ENCODE data around the gene PER3.

The PER3 gene

DNA sequence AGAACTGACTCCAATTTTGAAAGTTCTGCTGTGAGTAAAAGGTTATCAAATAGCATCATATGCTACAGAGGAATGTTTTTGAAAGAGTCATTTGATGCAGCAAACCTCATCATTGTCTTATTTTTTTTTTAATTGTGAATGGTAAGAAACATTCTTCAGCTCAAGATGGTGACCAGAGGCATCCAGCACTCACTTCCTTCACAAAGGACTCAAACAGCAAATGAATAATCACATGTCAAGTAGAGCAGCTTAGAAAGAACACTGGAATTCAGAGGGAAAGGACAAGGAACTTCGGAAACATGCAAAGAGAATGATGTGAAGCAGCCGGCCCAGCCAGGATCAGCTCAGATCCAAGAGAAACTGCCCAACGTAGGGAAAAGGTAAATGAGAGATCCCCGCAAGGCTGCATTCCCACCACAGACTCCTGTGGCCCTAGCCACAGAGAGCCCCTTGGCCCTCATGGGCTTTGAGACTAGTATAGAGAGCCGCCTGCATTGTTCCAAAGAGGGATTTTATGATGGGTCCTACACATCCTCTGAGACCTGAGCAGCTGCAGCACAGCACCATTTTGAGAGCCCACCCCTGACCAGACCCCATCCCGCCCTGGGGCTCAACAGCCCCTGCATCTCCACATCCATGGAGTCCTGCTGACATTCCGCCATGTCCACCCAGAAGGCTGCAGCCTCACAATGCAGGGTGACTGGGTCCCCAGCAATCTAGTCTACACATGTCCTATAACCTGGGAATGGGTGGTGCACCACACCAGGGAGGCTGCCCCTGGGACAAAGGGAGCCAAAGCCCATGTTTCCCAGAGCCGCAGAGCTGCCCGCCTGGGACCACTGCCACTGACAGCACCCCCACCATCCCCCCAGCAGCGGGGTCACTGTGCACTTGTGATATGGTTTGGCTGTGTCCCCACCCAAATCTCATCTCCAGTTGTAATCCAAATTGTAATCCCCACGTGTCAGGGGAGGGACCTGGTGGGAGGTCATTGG, 90.0 kb downstream of the PER3 start:
- DNase-seq (ENCODE audit: low read depth), result no peak

DNA sequence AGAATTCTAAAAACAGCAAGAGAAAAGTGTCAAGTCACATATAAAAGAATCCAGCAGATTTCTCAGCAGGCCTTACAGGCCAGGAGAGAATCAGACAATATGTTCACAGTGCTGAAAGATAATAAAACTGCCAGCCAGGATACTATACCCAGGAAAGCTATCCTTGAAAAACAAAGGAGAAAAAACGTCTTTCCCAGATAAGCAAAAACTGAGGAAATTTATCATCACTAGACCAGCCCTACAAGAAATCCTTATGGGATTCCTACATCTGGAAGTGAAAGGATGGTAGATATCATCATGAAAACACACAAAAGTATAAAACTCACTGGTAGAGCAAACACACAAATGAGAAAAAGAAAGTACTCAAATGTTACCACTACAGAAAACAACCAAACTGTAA, 93.9 kb downstream of the PER3 start:
- DNase-seq (ENCODE audit: low read depth), result no peak

DNA sequence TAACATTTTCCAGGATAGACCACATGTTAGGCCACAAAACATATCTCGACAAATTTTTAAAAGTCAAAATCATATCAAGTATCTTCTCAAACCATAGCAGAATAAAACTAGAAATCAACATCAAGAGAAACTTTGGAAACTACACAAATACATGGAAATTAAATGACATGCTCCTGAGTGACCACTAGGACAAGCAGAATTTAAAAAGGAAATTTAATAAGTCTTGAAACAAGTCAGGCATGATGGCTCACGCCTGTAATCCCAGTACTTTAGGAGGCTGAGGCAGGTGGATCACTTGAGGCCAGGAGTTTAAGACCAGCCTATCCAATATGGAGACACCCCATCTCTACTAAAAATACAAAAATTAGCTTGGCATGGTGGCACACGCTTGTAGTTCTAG, 95.1 kb downstream of the PER3 start:
- DNase-seq (ENCODE audit: low read depth), result no peak

DNA sequence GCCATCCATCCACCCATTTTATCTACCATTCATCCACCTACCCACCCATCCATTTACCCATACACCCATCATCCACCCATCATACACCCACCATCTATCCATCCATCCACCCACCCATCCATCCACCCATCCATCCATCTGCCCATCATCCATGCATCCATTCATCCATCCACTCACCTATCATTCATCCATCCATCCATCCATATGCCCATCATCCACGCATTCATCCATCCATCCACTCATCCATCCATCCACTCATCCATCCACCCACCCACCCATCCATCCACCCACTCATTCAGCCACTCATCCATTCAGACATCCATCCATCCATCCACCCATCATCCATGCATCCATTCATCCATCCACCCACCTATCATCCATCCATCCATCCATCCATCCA, 100.7 kb downstream of the PER3 start:
- no peak for DNase-seq (ENCODE audit: low read depth)

DNA sequence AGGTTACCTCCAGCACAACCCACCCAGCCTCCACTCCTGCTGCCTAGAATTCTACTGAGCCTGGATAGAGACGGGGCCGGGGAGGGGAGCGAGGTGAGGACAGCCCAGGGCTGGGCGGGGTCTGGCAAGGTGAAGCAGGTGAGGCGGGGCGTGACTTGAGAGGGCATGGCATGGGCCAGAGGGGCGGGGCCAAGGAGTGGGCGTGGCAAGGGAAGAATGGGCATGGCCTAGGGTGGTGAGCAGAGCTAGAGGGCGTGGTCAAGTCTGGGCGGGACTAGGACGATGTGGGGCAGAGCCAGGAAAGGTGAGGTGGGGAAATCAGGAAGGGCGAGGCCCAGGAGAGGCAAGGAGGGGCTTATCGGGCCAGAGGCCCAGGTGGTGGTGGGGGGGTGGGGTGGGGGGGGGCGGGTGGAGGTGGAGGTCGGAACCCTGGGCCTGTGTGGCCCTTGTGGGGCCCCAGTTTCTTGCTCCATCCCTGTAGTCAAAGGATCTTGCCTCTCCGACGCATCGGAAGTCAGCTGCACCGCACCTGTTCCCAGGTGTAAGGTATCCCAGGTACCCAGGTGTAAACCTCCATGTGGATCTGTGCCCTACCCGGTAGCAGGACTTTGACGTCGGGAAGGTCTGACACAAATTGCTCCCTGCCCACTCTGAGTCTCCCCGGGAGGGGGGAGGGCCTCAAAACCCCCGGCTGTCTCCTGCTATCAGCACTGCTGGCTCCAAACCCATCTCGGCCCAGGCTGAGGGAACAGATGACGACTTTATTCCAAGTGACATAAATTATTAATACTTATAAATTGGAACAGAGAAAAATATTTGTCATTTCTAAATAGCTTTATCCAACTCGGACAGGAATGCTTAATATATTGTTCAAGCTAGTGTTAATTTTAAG, 101.7 kb downstream of the PER3 start:
- no peak for DNase-seq (ENCODE audit: low read depth)

DNA sequence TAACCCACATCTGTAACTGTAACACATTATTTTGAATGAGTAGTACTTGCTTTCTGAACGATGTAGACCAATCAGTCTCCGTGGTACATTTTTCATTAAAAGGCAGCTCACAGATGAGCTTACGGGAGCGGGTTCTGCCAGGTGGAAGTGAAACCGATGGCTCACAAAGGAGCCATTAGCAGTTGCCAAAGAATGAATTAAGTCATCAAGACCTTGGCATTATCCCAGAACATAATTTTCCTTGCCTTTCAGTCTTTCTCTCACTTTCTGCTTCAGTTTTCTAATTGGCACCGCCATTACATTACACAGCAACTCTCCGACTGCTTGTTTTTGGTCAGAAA, 102.3 kb downstream of the PER3 start:
- DNase-seq (ENCODE audit: low read depth), result peak; percentile 5

DNA sequence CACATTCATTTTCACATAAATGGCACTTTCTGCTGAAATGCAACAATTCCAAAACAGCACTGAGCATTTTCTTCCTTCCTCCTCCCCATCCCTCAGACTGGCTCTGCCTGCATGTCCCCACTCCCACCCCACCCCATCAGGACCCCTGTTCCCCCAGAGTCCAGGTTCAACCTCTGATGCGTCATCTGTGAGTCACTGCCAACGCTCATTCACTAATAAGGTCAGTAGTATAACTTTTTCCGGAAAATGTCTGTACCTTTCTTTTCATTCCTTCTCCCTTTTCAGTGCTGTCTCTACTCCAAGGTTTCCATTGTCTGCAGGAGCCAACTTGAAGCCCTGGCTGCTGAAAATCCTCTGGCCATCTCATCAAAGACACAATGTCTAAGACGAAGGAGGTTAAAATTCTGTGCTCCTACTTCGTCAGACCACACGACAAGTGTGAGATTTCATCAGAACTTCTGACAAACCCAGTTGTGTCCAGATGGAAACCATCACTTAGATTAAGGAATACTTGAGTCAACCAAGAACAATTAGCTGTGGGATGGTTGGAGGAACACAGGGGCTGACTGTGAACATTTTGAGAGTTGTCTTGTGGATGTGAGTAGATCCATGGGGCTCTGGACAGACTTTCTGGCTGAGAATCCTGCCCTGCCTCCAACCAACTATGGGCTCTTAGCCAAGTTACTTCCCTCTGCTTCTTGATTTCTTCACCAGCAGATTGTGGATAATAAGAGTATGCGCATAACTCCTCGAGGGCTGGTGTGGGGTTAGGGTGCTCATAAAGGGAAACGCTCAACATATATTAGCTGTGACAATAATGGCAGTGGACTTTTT, 104.4 kb downstream of the PER3 start:
- DNase-seq (ENCODE audit: low read depth), result peak; percentile 10

DNA sequence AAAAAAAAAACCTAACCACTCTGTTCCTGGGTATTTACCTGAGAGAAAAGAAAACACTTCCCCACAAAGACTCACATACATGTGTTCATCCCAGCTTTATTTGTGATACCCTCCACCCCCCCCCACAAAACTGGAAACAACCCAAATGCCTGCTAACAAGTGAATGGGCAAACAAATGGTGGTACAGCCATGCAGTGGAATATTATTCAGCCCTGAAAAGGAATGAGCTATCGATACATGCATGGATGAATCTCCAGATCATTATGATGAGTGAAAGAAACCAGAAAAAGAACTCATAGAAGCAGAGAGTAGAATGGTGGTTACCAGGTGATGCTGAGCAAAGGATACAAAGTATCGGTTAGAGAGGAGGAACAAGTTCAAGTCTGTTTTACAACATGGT, 106.8 kb downstream of the PER3 start:
- no peak for DNase-seq (ENCODE audit: low read depth)

DNA sequence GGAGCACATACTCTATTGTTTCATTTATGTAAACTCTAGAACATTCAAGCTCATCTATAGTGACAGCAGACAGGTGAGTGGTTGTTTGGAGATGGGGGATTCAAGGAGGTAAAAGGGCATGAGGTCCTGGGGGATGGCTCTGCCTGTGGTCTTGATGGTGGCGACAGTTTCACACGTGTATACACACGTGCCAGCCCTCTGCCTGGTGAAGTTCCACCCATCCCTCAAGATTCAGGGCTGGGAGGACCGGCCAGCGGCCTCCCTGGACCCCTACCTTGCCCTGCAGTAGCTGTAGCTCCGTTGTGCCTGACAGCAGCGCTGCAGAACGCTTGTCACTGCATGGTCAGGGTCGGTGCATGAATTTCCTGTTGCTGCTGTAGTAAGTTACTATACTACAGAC, 107.7 kb downstream of the PER3 start:
- no peak for DNase-seq (ENCODE audit: low read depth)

DNA sequence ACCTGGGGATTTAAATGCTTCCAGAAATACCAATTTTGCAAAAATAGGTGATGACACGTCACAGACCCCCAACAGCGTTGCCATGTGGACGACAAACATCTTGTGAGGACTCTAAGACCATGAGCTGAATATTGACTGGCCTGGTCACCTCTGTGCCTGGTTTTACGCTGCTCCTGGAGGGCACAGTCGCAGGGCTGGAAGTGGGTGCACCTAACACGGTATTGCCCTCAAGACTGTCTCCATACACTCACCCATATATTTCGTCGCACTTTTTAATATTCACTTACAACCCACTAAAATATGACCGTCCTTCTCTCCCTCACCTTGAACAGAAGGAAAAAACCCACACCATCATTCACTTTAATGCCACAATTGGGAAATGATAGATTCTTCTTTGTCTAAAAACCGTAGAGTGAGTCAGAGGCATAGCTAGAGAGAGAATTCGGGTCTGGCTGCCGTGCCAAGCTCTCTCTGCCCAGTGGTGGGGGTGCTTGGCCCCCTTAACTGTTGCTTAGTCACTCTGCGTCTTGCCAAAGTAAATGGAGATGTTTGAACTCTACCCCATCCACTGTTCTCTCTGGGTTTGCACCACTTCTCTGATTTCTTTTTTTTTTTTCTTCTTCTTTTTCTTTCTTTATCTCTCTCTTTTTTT, 109.6 kb downstream of the PER3 start:
- DNase-seq (ENCODE audit: low read depth), result peak; percentile 40
